Measurements from ENCODE around the gene ABTB2. TPM values are rescaled to one million over a fixed set of nuclear protein-coding genes. Genes with fewer than 3 reads are reported as not detected.

ABTB2 gene
- total RNA-seq, 2 experiments from 2014 or later, result 0.06 to 0.09 TPM

DNA sequence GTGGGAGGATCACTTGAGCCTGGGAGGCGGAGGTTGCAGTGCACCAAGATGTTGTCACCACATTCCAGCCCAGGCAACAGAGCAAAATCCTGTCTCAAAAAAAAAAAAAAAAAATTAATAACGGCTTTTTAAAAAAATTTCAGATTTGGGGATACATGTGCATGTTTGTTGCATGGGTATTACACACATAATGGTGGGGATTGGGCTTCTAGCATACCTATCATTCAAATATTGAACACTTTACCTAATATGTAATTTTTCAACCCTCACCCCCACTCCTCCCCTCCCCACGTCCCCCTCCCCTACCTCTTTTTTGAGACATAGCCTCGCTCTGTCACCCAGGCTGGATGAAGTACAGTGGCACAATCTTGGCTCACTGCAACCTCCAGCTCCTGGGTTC is 40.1 kb downstream of the ABTB2 start:
- no peak overlapping the region for H3K4me3 ChIP-seq (ENCODE audit: low read depth, low read length, poor library complexity, severe bottlenecking)
- no peak overlapping the region for H2AFZ ChIP-seq (ENCODE audit: low read length)
- ChIA-PET CTCF (ENCODE audit: unreplicated experiment) (no interaction called here), POLR2A (interaction anchor here (0.6 to 1.2 kb wide), 3 partner anchors 8 to 55 kb away, joined by 3 to 5 read pairs (median 4); no protein-coding TSS in a partner anchor)
- no peaks in the 10 kb centered on the region for H3K79me2 ChIP-seq (ENCODE audit: insufficient read depth, low read depth, low read length)
- no TSS peak for BruUV-seq (replicated peaks)
- no peak overlapping the region for H3K4me2 ChIP-seq (ENCODE audit: low read length)
- TF ChIP-seq, protein P1, sequence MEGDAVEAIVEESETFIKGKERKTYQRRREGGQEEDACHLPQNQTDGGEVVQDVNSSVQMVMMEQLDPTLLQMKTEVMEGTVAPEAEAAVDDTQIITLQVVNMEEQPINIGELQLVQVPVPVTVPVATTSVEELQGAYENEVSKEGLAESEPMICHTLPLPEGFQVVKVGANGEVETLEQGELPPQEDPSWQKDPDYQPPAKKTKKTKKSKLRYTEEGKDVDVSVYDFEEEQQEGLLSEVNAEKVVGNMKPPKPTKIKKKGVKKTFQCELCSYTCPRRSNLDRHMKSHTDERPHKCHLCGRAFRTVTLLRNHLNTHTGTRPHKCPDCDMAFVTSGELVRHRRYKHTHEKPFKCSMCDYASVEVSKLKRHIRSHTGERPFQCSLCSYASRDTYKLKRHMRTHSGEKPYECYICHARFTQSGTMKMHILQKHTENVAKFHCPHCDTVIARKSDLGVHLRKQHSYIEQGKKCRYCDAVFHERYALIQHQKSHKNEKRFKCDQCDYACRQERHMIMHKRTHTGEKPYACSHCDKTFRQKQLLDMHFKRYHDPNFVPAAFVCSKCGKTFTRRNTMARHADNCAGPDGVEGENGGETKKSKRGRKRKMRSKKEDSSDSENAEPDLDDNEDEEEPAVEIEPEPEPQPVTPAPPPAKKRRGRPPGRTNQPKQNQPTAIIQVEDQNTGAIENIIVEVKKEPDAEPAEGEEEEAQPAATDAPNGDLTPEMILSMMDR (conservative IDR thresholded peaks at IDR 0.05; ENCODE audit: low read length), result no peak
- DNase-seq (ENCODE audit: low spot score), result no peak
- H3K4me1 ChIP-seq (ENCODE audit: insufficient read depth, low read length, poor library complexity, severe bottlenecking), result peaks cover 7% of the 10 kb centered on the region
- H3K27ac ChIP-seq (ENCODE audit: low read depth, low read length, poor library complexity, severe bottlenecking), result no peak overlapping the region
- no peaks in the 10 kb centered on the region for H3K36me3 ChIP-seq (ENCODE audit: insufficient read depth, low read length)
- intact Hi-C loops (cut with micrococcal nuclease; ENCODE audit: unreplicated experiment), result no loop called here
- no peaks in the 10 kb centered on the region for H3K9me3 ChIP-seq (ENCODE audit: low read length)
- no peaks in the 10 kb centered on the region for H4K20me1 ChIP-seq (ENCODE audit: insufficient read depth, low read length)
- no peaks in the 10 kb centered on the region for H3K9me2 ChIP-seq (ENCODE audit: insufficient read depth, low read length)

DNA sequence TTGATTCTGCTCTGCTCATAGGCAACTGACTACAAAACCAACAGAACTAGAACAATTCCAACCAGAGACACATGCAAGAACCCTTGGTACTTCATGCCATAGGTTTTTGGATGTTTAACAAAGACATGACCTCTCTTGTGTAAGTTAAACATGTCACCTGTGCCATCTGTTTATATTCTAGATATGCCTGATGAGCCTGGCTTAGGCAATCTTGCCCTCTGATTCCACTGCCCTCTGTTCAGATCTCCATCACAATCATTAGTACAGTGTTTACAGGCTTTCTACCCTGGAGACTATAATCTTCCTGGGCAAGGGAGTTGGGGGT is 40.8 kb downstream of the ABTB2 start:
- Histone ChIP-seq H3K4me3 (ENCODE audit: low read depth, low read length, poor library complexity, severe bottlenecking) (no peak overlapping the region), H3K79me2 (ENCODE audit: insufficient read depth, low read depth, low read length) (no peaks in the 10 kb centered on the region), H3K9me2 (ENCODE audit: insufficient read depth, low read length) (no peaks in the 10 kb centered on the region), H3K36me3 (ENCODE audit: insufficient read depth, low read length) (no peaks in the 10 kb centered on the region), H2AFZ (ENCODE audit: low read length) (no peak overlapping the region), H3K9me3 (ENCODE audit: low read length) (no peaks in the 10 kb centered on the region), H3K4me2 (ENCODE audit: low read length) (no peak overlapping the region), H4K20me1 (ENCODE audit: insufficient read depth, low read length) (no peaks in the 10 kb centered on the region), H3K4me1 (ENCODE audit: insufficient read depth, low read length, poor library complexity, severe bottlenecking) (peaks cover 7% of the 10 kb centered on the region), H3K27ac (ENCODE audit: low read depth, low read length, poor library complexity, severe bottlenecking) (no peak overlapping the region)
- no TSS peak for BruUV-seq (replicated peaks)
- ChIA-PET POLR2A (interaction anchor here (0.6 to 0.7 kb wide), 2 partner anchors 9 to 55 kb away, joined by 3 to 5 read pairs; no protein-coding TSS in a partner anchor), CTCF (ENCODE audit: unreplicated experiment) (no interaction called here)
- no peak for DNase-seq (ENCODE audit: low spot score)
- intact Hi-C loops (cut with micrococcal nuclease; ENCODE audit: unreplicated experiment), result no loop called here
- TF ChIP-seq EZH2phosphoT487 (IDR thresholded peaks at IDR 0.05; ENCODE audit: borderline replicate concordance, low read depth, low read length), result no peak
- TF ChIP-seq, protein P1 (conservative IDR thresholded peaks at IDR 0.05; ENCODE audit: low read length), result no peak

DNA sequence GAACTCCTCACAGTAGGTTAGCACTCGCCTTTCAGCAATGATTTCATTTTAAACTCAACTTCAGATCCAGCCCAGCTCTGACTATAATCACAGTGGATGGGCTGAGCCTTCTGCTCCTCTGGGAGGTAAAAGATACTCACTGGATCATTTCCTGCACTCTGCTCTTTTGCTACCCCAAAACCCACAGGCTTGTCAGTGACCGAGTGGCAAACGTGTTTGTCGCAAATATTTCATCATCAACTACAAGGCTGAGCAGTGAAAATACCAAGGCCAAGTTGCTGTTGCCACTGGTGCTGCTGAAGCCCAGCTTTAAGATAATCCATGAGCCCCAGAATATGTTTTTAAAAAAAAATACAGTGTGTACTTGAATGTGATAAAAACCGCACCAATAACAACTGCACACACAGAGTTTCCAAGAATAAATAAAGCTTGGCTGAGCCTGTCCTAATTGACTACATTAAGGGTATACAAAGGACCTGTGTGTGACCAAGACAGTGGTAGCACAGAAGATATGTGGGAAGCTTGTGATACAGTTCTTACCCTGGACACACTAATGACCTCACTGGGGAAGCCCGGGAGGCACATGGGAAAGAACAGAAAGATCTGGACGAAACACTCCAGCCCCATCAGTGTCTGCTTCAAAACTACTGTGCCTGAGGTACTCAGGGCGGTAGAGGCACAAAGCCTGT is 41.3 kb downstream of the ABTB2 start:
- no TSS peak for BruUV-seq (replicated peaks)
- no peak for TF ChIP-seq EZH2phosphoT487 (IDR thresholded peaks at IDR 0.05; ENCODE audit: borderline replicate concordance, low read depth, low read length)
- TF ChIP-seq, protein P1 (conservative IDR thresholded peaks at IDR 0.05; ENCODE audit: low read length), result no peak
- no peak overlapping the region for H3K27ac ChIP-seq (ENCODE audit: low read depth, low read length, poor library complexity, severe bottlenecking)
- H4K20me1 ChIP-seq (ENCODE audit: insufficient read depth, low read length), result no peaks in the 10 kb centered on the region
- intact Hi-C loops (cut with micrococcal nuclease; ENCODE audit: unreplicated experiment), result no loop called here
- DNase-seq (ENCODE audit: low spot score), result no peak
- CTCF ChIA-PET (ENCODE audit: unreplicated experiment), result no interaction called here
- no peaks in the 10 kb centered on the region for H3K9me3 ChIP-seq (ENCODE audit: low read length)
- no peaks in the 10 kb centered on the region for H3K79me2 ChIP-seq (ENCODE audit: insufficient read depth, low read depth, low read length)
- POLR2A ChIA-PET, result no interaction called here
- H3K36me3 ChIP-seq (ENCODE audit: insufficient read depth, low read length), result no peaks in the 10 kb centered on the region
- no peak overlapping the region for H2AFZ ChIP-seq (ENCODE audit: low read length)
- H3K4me2 ChIP-seq (ENCODE audit: low read length), result no peak overlapping the region
- no peak overlapping the region for H3K4me3 ChIP-seq (ENCODE audit: low read depth, low read length, poor library complexity, severe bottlenecking)
- no peaks in the 10 kb centered on the region for H3K9me2 ChIP-seq (ENCODE audit: insufficient read depth, low read length)
- peaks cover 7% of the 10 kb centered on the region for H3K4me1 ChIP-seq (ENCODE audit: insufficient read depth, low read length, poor library complexity, severe bottlenecking)
